Glomerular visceral epithelial cell (primary cell): ENCODE measurements around the gene CXorf65.
A peak's percentile ranks its signal among the peaks of the same experiment; 100 is the strongest.

Experiments
- DNase-seq: peaks from one replicate; pipeline ENCODE4 v3.0.0-alpha.2; 2016; ENCODE audit errors: extremely low spot score

Gene CXorf65

DNA sequence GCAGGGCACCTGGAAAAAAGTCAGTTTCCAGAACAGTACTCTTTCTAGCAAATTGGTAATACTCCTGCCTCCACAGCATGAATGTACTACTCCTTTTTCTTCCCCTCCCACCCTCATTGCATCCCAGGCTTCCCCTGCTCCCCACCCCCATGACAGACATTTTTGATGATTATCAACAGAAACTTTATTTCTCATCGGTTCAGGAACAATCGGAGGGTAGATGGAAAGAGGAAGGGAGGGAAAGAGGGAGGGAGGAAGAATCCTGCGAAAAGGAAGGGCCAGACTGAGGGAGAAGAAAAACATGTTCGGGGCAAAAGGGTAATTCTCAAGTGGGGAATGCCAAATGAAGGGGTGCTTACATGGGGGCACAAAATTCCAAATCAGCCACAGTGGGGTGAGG is 705 bp upstream of the CXorf65 start:
- DNase-seq: no peak

DNA sequence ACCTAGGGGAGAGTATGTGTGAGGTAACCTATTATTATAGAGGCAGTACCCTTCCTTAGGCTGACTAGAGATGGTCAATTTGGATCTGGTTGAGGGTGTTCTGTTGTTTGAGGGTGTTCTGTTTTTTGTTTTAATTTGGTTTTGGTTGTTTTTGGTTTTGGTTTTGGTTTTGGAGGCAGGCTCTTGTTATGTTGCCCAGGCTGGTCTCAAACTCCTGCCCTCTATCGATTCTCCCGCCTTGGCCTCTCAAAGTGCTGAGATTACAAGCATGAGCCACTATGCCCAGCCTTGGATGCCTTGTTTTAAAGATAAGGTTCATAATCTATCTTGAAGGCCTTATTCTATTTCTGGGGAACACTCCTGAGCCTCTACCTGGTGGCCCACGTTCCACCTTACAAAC is 912 bp downstream of the CXorf65 start:
- DNase-seq: no peak

- no peak for DNase-seq
Measured at GRCh38 chrX:71103110-71103983, 3.2 kb downstream of the CXorf65 start.

GRCh38 chrX:71102292-71102691 is 4.2 kb downstream of the CXorf65 start:
- no peak for DNase-seq

- no peak for DNase-seq
Measured at GRCh38 chrX:71100581-71101505, 5.7 kb downstream of the CXorf65 start.

GRCh38 chrX:71099736-71100135 is 6.8 kb downstream of the CXorf65 start:
- DNase-seq: no peak

- no peak for DNase-seq
Measured at GRCh38 chrX:71098951-71099506, 7.5 kb downstream of the CXorf65 start.

- DNase-seq: peak; percentile 34
Measured at GRCh38 chrX:71098302-71098701, 8.2 kb downstream of the CXorf65 start.

- DNase-seq: no peak
Measured at GRCh38 chrX:71096760-71097032, 9.8 kb downstream of the CXorf65 start.

- peak; percentile 56 for DNase-seq
Measured at GRCh38 chrX:71095981-71096759, 10.4 kb downstream of the CXorf65 start.

DNA sequence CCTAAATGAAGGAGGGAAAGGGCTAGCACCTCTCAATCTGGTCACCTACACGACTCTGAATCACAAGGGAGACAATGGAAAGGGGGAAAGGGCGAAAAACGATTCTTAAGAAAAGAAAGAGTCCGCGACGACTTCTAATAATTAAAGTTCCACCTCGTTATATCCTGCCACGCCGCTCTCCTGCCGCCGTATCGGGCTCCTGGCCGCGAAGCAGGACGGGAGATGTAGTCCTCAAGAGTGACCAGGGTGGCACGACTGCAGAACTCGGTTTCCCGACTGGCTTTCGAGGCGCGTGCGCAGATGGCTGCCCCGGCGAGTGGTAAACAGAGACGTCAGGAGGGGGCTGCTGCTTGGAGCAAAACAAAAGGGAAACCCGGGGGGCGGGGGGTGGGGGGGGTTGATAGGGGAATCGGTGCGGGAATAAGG is 11.0 kb downstream of the CXorf65 start, which contains the start of gene FOXO4:
Gene FOXO4 (plus strand): TSS at position 297 of the 426 bp plus-strand sequence. CDS start 678 bp downstream, outside the sequence.
- peak; percentile 81 for DNase-seq

GRCh38 chrX:71095033-71095432 is 11.5 kb downstream of the CXorf65 start:
- DNase-seq: no peak

GRCh38 chrX:71091263-71091662 is 15.3 kb downstream of the CXorf65 start:
- no peak for DNase-seq

GRCh38 chrX:71085900-71086299 is 20.6 kb downstream of the CXorf65 start:
- no peak for DNase-seq

DNA sequence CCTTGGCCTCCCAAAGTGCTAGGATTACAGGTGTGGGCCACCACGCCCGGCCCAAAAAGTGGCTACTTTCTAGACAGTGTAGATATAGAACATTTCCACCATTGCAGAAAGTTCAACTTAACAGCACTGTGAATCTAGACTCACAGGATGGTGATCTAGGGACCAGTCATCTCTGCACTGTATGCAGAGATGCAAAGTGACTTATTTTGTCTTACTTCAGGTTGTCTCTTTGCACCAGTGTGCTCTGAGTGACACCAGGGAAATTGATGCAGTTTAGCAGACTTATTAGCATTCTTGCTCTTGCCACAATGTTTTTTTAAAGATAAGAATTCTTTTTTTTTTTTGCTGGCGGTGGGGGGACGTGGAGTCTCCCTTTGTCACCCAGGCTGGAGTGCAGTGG is 23.7 kb downstream of the CXorf65 start:
- no peak for DNase-seq

DNA sequence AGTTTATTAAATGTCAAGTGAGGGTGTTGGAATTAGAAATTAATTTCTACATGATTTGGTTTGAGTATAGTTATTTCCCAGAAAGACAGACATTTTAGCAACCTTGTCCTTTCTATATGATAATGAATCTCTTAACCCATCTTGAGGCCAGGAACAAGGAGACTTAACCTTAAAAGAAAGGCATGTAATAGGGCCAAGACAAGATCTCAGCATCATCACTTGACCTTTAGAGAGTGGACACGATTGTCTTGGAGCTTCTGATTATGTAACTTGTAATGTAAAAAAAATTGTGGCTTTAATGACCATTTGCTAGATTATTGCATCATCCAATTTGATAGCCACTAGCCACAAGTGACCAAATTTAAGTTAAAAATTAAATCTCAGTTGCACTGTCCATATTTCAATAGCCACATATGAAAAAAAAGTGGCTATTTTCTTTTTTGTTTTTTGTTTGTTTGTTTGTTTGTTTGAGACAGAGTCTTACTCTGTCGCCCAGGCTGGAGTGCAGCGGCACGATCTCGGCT is 24.4 kb downstream of the CXorf65 start:
- DNase-seq: no peak

DNA sequence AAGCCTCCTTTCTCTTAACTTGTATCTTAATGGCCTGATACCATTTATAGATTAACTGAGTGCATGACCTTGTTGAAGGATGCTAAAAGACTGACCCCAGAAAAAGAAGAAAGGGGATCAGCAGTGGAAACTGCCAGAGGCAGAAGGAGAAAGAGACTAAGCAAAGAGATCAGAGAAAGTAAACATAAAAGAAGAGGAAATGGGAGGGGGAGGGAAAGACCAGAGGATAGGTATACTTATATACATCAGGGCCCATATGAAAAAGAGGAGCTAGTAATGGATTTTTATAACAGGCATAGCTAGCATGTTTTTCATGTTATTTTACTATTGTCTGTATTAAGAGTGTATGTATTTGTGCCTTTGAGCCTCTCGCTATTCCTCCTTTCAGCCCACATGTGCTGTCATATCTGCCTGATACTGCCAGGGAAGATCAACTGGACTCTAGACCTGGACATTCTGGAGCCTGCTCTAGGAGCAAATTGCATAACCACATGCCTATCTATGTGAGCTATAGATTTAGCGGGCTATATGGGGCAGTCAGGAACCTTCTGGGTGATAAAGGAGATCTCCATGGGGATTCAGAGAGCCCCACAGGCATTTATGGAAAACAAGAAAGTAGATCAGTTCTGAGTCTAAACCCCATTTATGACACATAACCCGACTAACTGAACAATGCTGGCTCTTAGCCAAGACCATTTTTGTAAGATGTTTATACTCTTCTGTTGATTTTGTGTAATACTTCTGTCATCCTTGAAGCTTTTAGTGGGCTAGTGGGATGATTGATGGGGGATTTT is 25.0 kb downstream of the CXorf65 start:
- DNase-seq: no peak

DNA sequence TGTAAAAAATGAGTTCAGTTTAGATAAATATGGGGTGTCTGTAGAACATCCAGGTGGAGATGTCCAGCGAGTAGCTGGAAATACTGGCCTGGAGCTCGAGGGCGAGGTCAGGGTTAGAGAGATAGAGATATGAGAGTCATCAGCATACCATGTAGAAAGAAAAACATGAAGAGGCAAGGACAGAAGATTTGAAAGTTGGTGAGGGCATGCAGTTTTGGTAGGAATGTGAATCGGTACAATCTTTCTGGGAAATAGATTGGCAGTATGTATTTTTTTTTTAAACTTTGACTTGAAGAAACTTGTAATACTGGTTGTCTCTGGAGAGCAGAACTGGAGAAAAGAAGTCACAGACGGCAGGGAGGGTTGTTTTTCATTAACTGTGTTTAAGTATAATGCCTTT is 36.0 kb downstream of the CXorf65 start:
- DNase-seq: no peak

DNA sequence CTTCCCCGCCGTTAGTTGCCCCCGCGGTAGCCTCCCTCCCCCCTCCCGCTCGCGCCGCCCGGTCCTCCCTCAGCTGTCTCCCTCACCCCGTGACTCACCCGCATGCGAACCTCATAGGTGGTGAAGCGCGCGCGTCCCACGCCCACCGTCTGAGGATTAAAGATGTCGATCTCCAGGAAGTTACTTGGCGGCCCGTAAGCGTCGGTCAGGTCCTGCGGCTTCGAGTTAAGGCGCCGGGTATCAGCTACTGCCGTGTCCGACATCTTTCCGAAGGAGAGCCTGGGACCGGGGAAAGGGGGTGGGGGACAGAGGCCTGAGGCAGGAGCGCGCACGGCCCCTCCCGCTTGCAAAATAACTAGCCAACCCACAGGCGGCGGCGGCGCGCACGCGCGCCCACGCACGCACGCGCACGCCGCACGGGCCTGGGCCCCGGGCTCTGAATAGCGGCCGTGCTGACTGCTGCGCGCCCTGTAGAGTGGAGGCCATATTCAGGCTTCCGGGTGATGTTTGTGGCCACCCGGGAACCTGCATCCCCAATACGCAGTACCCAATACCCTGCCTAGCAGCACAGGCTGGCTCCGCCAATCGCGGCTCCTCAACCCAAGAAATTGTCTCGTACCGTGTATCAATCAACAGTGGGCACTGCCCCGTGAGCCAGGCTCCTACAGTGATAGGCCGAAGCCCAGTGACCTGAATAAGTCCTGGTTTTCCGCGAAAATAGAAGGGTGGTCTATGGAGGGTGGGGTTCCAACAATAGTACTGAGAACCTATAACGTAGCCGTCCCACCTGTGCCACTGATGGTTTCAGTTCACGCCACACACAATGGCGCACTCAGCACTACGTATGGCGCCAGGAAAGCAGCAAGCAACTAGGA is 38.3 kb downstream of the CXorf65 start, which contains the start of gene SNX12:
Gene SNX12 (minus strand): TSS at position 291 of the 875 bp plus-strand sequence. CDS start 28 bp downstream, at position 263.
- peak; percentile 92 for DNase-seq

- DNase-seq: no peak
Measured at GRCh38 chrX:71067712-71068043, 38.9 kb downstream of the CXorf65 start.
